Cardiac septum (tissue), 1 donor: ENCODE data around the gene PKD2L2. TPM values are rescaled to one million over a fixed set of nuclear protein-coding genes. Genes with fewer than 3 reads are reported as not detected.
"Not testable (repeated sequence)": the region's sequence is repeated elsewhere in the genome, so short reads cannot be mapped to it uniquely, and the experiment has no call there.

ENCODE experiments used
- DNase-seq: peaks from one replicate; pipeline ENCODE4 v3.0.0-alpha.2; 2020; ENCODE audit warnings: low spot score
- intact Hi-C: fragments of 100-400 bp; cut with DNase I; formaldehyde crosslinking; loops from one replicate; pipeline ENCODE4 v1.14.0; 2022
- total RNA-seq: library from RNA; stranded (reverse); fragmentation: NEBNext Ultra II Directional; extraction: Animal tissue kit (Norgen Biotek cat#: 25700); gene quantifications from one replicate; pipeline ENCODE4 v1.2.1, GENCODE V29; 2021
- donor health status: DM: no; HTN: no; CAD: no.

PKD2L2 gene
- total RNA-seq, 1 donor from 2014 or later: 0.62 TPM

GRCh38 chr5:137944280-137944679, 55.0 kb downstream of the PKD2L2 start:
- intact Hi-C loops, DNase-seq: not testable (repeated sequence)

DNA sequence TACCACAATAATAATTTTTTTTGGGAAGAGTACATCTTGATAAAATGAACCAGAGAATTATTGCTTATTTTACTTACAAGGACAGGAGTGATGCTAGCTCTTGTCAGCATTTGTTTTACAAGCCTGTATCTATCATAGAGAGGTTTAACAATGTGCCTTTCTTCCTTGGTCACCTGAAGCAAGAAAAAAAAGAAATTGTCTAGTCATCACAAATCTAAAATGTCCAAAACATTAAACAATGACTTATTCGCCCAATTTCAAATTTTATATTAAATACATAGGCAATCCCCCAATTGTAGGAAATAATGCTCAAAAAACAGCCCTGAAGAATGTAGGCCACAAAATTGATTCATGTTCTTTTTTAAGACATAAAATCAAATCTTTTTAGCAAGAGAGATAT, 56.6 kb downstream of the PKD2L2 start:
- intact Hi-C loops: no loop called here

GRCh38 chr5:137954131-137954879, 65.0 kb downstream of the PKD2L2 start:
- no peak for DNase-seq
- intact Hi-C loops: no loop called here

More for the DNA sequence above, 56.6 kb downstream of the PKD2L2 start:
- no peak for DNase-seq

GRCh38 chr5:137957948-137958347, 68.7 kb downstream of the PKD2L2 start:
- intact Hi-C loops: no loop called here
- no peak for DNase-seq

GRCh38 chr5:137959488-137959887, 70.2 kb downstream of the PKD2L2 start:
- no peak for DNase-seq
- intact Hi-C loops: no loop called here

- DNase-seq: no peak
- intact Hi-C loops: no loop called here
Measured at GRCh38 chr5:137960141-137960540, 70.9 kb downstream of the PKD2L2 start.

DNA sequence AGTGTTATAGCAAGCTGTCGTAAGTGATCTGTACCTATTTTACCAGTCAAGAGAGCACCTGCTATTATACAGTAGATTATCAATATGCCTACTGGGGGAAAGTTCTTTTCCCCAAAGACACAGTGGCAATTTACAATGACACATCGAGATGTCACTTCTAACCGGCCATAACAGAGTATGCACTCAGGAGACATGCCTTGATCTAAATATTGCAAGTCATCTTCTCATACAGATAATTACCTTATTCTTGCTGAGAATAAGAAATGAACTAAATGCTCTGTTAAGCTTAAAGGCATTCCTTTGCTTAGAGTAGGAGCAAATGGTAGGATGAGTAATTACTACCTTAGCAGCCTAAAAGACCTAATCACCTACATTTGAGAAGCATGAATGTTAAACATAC, 71.6 kb downstream of the PKD2L2 start:
- no peak for DNase-seq
- intact Hi-C loops: no loop called here

GRCh38 chr5:137970384-137970783, 81.1 kb downstream of the PKD2L2 start:
- intact Hi-C loops, DNase-seq: not testable (repeated sequence)

GRCh38 chr5:137975208-137975607, 86.0 kb downstream of the PKD2L2 start:
- DNase-seq: no peak
- intact Hi-C loops: no loop called here

GRCh38 chr5:137989419-137989818, 100.2 kb downstream of the PKD2L2 start:
- intact Hi-C loops: no loop called here
- no peak for DNase-seq

Other genes with a start within 250 kb of the PKD2L2 start
- 35.1 TPM for gene KLHL3, start 153.4 kb upstream of the PKD2L2 start, total RNA-seq
- 20.0 TPM for gene HNRNPA0, start 135.1 kb upstream of the PKD2L2 start, total RNA-seq
- 38.9 TPM for gene MYOT, start 21.6 kb upstream of the PKD2L2 start, total RNA-seq
- gene FAM13B, start 143.6 kb downstream of the PKD2L2 start, total RNA-seq: 26.5 TPM
- not detected for gene WNT8A, start 194.6 kb downstream of the PKD2L2 start, total RNA-seq
- 2.0 TPM for gene NME5, start 250.0 kb downstream of the PKD2L2 start, total RNA-seq